WTC11 (cell line): ENCODE measurements around the gene LDB2. TPM values are rescaled to one million over a fixed set of nuclear protein-coding genes. Genes with fewer than 3 reads are reported as not detected.

Experiments used
- ATAC-seq: fragments of 200-7000 bp; cut with Tn5 transposase; 2 replicates; pipeline ENCODE4 v1.10.0; 2021; ENCODE audit warnings: mild to moderate bottlenecking, moderate library complexity
- CTCF ChIA-PET: fragments of 300-600 bp; sonication (Branson Sonifier 250); formaldehyde crosslinking; loops from one replicate; lab custom pipeline; 2021; ENCODE audit warnings: antibody characterized with exemption; lab: Charles Lee
- POLR2A ChIA-PET: fragments of 350-600 bp; sonication (Branson Sonifier 250); formaldehyde crosslinking; loops from one replicate; lab custom pipeline; 2021; ENCODE audit warnings: antibody characterized with exemption; lab: Charles Lee
- DNase-seq: peaks from one replicate; pipeline ENCODE4 v3.0.0; 2021; ENCODE audit warnings: low spot score
- H3K27ac Mint-ChIP-seq: 2 replicates; pipeline ENCODE4 v1.8.0; 2021; ENCODE audit warnings: mixed read lengths
- H3K27me3 Mint-ChIP-seq: 2 replicates; pipeline ENCODE4 v1.8.0; 2021; ENCODE audit warnings: low read depth, mild to moderate bottlenecking, moderate library complexity, mixed read lengths
- H3K36me3 Mint-ChIP-seq: 2 replicates; pipeline ENCODE4 v1.8.0; 2021; ENCODE audit warnings: mixed read lengths
- H3K4me1 Mint-ChIP-seq: 2 replicates; pipeline ENCODE4 v1.8.0; 2022; ENCODE audit warnings: mixed read lengths
- H3K4me3 Mint-ChIP-seq: 2 replicates; pipeline ENCODE4 v1.8.0; 2021; ENCODE audit warnings: mild to moderate bottlenecking, moderate library complexity, mixed read lengths
- H3K9me3 Mint-ChIP-seq: 2 replicates; pipeline ENCODE4 v1.8.0; 2021; ENCODE audit warnings: mixed read lengths
- ARID4B ChIP-seq: sonication (generic); formaldehyde crosslinking; IDR thresholded peaks from 2 replicates; pipeline ENCODE4 v1.8.0; 2023; ENCODE audit warnings: missing genetic modification reagents, mild to moderate bottlenecking, borderline replicate concordance
- ATF1 ChIP-seq: sonication (generic); formaldehyde crosslinking; IDR thresholded peaks from 2 replicates; pipeline ENCODE4 v1.8.1; 2023; ENCODE audit warnings: mild to moderate bottlenecking, moderate library complexity, missing genetic modification reagents
- CBFB ChIP-seq: sonication (generic); formaldehyde crosslinking; IDR thresholded peaks from 2 replicates; pipeline ENCODE4 v1.8.1; 2022; ENCODE audit warnings: mild to moderate bottlenecking, low read depth, missing genetic modification reagents
- CTCF ChIP-seq: fragments of 200-600 bp; IDR thresholded peaks from 2 replicates; pipeline ENCODE4 v1.8.0; 2022; ENCODE audit warnings: antibody characterized with exemption
- E2F5 ChIP-seq: sonication (generic); formaldehyde crosslinking; IDR thresholded peaks from 2 replicates; pipeline ENCODE4 v1.8.1; 2022; ENCODE audit warnings: mild to moderate bottlenecking, moderate library complexity, missing genetic modification reagents
- EMX1 ChIP-seq: fragments of 250-450 bp; sonication (Bioruptor Pico); IDR thresholded peaks from 2 replicates; pipeline ENCODE4 v1.8.0; 2021; ENCODE audit warnings: mild to moderate bottlenecking
- ETV6 ChIP-seq: sonication (generic); formaldehyde crosslinking; IDR thresholded peaks from 2 replicates; pipeline ENCODE4 v1.8.1; 2022; ENCODE audit warnings: mild to moderate bottlenecking, missing genetic modification reagents
- HMGXB4 ChIP-seq: sonication (generic); formaldehyde crosslinking; IDR thresholded peaks from 2 replicates; pipeline ENCODE4 v1.8.1; 2023; ENCODE audit warnings: mild to moderate bottlenecking, moderate library complexity, missing genetic modification reagents
- JAZF1 ChIP-seq: fragments of 250-450 bp; sonication (Bioruptor Pico); IDR thresholded peaks from 2 replicates; pipeline ENCODE4 v1.9.0; 2021; ENCODE audit warnings: moderate library complexity, mild to moderate bottlenecking, inconsistent platforms
- SMAD3 ChIP-seq: sonication (generic); formaldehyde crosslinking; IDR thresholded peaks from 2 replicates; pipeline ENCODE4 v1.8.0; 2022; ENCODE audit warnings: missing genetic modification reagents, mild to moderate bottlenecking, borderline replicate concordance
- SMAD4 ChIP-seq: sonication (generic); formaldehyde crosslinking; IDR thresholded peaks from 2 replicates; pipeline ENCODE4 v1.8.0; 2022; ENCODE audit warnings: mild to moderate bottlenecking, missing genetic modification reagents
- SOX15 ChIP-seq: fragments of 250-450 bp; sonication (Bioruptor Pico); IDR thresholded peaks from 2 replicates; pipeline ENCODE4 v1.9.0; 2021; ENCODE audit warnings: mild to moderate bottlenecking
- TEAD1 ChIP-seq: sonication (generic); formaldehyde crosslinking; IDR thresholded peaks from 2 replicates; pipeline ENCODE4 v1.8.0; 2022; ENCODE audit warnings: mild to moderate bottlenecking, missing genetic modification reagents
- ZBTB21 ChIP-seq: sonication (generic); formaldehyde crosslinking; IDR thresholded peaks from 2 replicates; pipeline ENCODE4 v1.8.1; 2023; ENCODE audit warnings: mild to moderate bottlenecking, missing genetic modification reagents, borderline replicate concordance
- ZNF396 ChIP-seq: fragments of 250-450 bp; sonication (Bioruptor Pico); IDR thresholded peaks from 2 replicates; pipeline ENCODE4 v1.8.0; 2021; ENCODE audit warnings: mild to moderate bottlenecking, moderate library complexity, borderline replicate concordance
- ZNF425 ChIP-seq: fragments of 250-450 bp; sonication (Bioruptor Pico); conservative IDR thresholded peaks from 2 replicates; pipeline ENCODE4 v1.9.0; 2021; ENCODE audit warnings: mild to moderate bottlenecking
- ZNF532 ChIP-seq: fragments of 250-450 bp; sonication (Bioruptor Pico); IDR thresholded peaks from 2 replicates; pipeline ENCODE4 v1.9.0; 2021; ENCODE audit warnings: mild to moderate bottlenecking, borderline replicate concordance
- ZNF671 ChIP-seq: fragments of 250-450 bp; sonication (Bioruptor Pico); IDR thresholded peaks from 2 replicates; pipeline ENCODE4 v1.8.0; 2021; ENCODE audit warnings: mild to moderate bottlenecking
- ZSCAN18 ChIP-seq: fragments of 250-450 bp; sonication (Bioruptor Pico); IDR thresholded peaks from 2 replicates; pipeline ENCODE4 v2.1.2; 2022; ENCODE audit warnings: mild to moderate bottlenecking, moderate library complexity
- total RNA-seq: library from RNA; stranded (reverse); gene quantifications from 3 replicates; pipeline ENCODE4 v1.2.3, GENCODE V29; 2021

The LDB2 gene
- total RNA-seq, 1 experiment from 2014 or later = 62.4 TPM

- no peak for DNase-seq
- TF ChIP-seq TEAD1 (CRISPR knock-in tag) = no peak
- no peak for TF ChIP-seq ETV6 (CRISPR knock-in tag)
- no peak for TF ChIP-seq ZBTB21 (CRISPR knock-in tag)
- TF ChIP-seq SOX15 (CRISPR knock-in tag) = no peak
- no peak for TF ChIP-seq ZSCAN18 (CRISPR knock-in tag)
- TF ChIP-seq ATF1 (CRISPR knock-in tag) = no peak
- TF ChIP-seq SMAD3 = no peak
- no peak for TF ChIP-seq ZNF532 (CRISPR knock-in tag)
- TF ChIP-seq ZNF671 (CRISPR knock-in tag) = no peak
- no peak for TF ChIP-seq JAZF1 (CRISPR knock-in tag)
- TF ChIP-seq SMAD4 (CRISPR knock-in tag) = no peak
- TF ChIP-seq EMX1 (CRISPR knock-in tag) = no peak
- no peak for TF ChIP-seq E2F5
- no peak for TF ChIP-seq ZNF396 (CRISPR knock-in tag)
- no peak for TF ChIP-seq ARID4B (CRISPR knock-in tag)
- no peak for TF ChIP-seq CBFB (CRISPR knock-in tag)
- TF ChIP-seq ZNF425 (CRISPR knock-in tag) = no peak
- no peak for TF ChIP-seq HMGXB4
- TF ChIP-seq CTCF = no peak
- ATAC-seq = peak; percentile 63
- Mint-ChIP-seq H3K27ac (peak overlapping the region; percentile 25; the same call in 1 of the 2 replicates), H3K9me3 (no peaks in the 10 kb centered on the region), H3K27me3 (no peaks in the 10 kb centered on the region), H3K4me3 (no peak overlapping the region), H3K4me1 (peaks cover 11% of the 10 kb centered on the region), H3K36me3 (peaks cover 7% of the 10 kb centered on the region)
- CTCF ChIA-PET = no interaction called here
- POLR2A ChIA-PET = no interaction called here
These were observed 153.3 kb downstream of the LDB2 start for GRCh38 chr4:16745009-16745635.
